NCI-H128 (cell line): ENCODE measurements around the gene BFSP2.

Source experiments
- DNase-seq: peaks from one replicate; lab custom pipeline; 2025; ENCODE audit not compliant: unreplicated experiment; lab: John Stamatoyannopoulos, UW

Gene BFSP2

DNA sequence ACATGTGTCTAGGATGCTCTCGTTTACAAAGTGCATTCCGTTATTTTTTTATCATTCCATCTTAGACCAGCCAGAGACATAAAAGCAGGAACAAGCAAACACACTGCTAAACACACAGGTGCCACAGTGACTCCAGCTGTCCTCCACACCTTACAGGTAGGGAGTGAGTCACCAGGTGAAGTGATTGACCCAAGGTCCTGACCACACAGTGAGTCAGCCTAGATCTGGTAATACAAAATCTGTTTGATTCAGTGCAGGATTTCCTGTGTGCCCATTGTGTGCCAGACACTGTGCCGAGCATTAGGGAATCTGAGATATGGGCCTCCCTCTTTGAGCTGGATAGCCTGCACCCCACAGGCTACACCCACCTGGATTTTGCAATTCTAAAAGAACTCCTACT, 16.7 kb upstream of the BFSP2 start:
- DNase-seq: no peak

DNA sequence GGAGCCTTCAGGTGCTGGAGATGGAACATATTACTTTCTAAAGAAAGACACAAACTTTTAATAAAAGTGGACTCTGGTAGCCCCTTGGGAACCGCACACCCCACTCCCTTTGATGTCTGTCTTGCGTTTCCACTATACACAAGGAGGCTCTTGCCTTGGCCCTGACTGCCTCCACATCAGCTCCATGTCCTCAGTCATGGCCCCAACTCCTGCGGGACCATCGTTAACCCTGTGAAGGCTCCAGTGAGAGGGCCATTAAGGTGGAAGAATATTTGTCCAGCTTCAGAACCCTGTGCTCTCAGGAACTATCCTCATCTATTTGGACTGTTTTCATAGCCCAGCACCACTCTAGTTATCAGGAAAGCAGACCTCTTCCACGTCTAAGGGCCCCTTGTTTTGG, 16.1 kb upstream of the BFSP2 start:
- DNase-seq: no peak

DNA sequence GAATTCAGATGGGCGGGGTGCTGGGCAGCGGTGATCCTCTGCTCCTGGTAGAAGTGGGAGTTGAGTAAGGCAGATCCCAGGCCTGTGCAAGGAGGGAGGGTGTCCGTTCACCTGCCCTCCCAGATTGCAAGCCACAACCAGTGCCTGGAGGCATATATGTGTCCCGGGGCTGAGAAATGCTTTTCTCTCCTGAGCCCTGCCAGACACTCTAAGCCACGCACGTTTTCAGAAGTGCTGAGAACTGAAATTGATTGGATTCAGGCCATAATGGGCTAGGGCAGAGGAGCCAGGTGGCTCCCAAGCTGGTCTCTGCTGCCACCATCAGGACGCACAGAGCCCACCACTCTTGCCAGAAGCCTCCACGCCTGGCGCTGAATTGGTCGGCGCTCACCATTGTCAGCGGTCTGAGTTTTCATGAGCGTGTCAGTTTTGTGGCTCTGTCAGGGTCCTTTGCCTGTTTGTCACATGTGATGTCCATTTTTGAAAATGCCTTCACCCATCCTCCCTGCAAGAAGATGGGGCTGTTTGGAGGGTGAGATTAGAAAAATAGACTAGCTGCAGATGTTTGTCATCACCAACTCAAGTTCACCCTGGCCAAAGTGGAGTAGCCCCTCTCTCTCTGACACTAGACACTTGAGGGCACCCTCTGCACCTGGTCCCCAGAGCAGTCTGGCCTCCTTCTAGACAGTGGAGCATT, 15.4 kb upstream of the BFSP2 start:
- DNase-seq: peak; percentile 82

DNA sequence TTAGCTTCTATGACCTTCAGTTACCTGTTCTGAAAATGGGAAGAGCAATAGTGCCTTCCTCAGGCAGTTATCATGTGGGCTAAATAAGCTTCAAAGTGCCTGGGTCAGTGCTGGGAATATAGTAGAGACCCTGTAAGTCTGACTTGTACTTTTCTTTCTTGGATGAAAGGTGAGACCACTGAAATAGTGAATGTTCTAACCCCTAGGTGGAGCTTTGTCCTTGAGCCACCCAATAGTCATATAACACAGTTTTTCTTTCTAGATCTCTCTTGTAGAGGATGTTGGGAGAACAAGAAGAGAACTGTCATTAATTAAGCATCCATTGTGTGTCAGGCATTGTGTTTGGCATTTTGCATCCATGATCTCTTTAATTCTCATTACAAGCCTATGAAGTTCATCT, 13.0 kb upstream of the BFSP2 start:
- no peak for DNase-seq

DNA sequence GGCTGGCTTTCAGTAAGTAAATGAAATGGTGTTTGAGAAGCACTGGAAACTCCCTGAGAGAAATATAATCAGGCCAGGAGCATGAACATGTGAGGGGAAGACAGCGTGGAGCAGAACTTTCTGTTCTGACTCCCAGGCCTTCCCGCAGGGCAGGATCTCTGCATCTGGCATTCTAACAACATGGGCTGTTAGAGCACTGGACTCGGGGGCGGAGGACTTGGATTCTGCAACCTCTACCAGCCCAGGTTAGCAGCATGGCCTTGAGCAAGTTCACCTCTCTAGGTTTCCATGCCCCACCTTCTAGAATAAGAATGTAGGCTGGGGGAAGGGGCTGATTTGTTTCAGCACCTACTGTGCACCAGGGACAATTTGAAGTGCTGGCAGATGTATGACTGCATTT, 12.5 kb upstream of the BFSP2 start:
- DNase-seq: no peak

DNA sequence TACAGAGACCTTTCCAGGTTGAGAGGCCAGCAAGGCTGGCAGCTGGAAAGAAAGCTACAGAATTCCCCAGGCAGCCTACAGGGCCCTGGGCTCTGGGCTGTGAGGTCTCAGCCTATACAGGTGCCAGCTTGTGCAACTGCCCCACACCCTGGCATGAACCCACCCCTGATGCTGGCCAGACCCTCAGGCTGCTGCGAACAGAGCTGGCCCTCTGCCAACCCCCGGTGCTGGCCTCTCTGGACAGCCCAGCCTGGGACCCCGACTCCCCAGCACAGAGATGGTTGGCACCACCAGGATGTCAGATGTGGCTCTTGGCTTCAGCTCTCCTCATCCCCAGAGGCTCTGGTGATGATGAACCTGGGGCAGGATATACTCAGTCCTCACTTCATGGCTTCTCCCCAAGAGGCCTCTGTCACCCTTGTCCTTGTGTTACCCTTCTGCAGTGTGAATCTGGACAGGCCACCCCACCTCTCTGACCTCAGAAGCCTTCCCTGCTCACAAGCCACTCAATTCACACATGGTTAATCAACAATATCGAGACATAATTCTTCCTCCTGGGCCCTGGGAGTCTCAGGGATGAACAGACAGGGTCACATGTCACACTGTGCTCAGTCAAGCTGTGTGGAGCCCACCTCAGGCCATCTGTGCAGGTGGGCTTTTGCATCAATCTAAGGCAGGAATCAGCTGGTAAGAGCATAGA, 11.0 kb upstream of the BFSP2 start:
- DNase-seq: no peak

DNA sequence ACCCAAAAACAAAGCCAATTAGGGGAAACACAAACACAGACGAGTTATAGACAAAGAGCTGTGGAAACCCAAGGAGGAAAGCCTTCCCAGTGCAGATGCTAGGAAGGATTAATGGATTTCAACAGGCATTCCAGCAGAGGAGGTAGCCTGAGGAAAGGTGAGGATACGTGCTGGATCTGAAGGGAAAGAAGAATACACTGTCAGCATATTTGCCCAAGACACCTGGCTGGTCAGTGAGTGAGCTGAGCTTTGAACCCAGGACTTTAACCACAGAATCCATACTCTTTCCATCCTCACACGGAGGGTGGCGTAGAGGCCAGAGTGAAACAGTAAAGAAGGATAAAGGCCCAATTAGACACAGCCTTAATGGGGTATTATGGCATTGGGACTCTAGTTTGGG, 9.1 kb upstream of the BFSP2 start:
- DNase-seq: no peak

DNA sequence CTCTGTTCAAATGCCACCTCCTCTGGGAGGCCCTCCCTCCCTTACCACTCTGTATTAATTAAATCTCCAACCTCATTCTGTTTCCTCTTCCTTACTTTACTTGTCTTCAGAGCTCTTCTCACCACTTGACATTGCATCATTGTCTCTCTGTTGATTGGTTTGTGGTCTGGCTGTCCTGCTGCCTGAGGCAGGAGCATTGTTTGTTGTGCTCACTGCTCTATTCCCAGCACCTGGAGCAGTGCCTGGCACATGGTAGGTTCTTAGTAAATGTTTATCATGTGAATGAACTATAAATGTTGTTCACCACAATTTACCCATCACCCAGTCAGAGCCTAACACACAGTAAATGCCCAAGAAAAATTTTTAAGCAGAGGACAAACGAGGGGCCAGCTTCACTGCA, 6.7 kb upstream of the BFSP2 start:
- no peak for DNase-seq

DNA sequence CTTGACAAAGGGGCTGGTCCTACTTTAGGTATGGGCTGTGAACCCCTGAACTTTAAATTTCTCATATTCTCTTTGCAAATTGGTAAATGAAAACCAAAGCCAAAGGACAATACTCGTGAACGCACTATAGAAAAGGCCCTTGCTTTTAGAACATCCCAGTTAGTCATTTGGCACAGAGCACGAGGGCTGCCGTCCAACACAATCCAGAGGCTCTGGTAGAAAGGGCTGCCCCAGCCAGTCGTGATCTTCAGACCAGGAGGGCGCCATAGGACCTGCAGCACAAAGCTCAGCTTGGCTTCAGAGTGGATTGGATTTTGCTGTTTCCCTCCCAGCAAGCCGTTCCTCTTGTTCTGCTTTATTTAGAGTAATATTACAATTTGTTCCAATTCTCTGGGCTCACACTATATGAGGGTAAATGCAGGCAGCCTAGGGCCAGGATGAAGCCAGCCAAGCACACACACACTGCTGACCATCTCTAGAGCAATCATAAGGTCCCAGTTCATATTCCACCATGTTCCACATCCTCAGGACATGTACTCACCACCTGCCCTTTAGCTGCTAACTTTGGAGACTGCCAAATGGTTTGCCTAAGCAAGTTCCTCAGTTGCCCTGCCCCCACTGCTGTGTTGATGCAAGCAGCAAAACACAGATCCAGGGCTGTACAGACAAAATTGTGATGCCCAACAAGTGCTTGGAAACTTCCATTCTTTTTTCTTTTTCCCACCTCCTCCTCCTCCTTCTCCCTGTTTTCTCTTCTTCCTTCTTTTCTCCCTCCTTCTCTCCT, 6.0 kb upstream of the BFSP2 start:
- no peak for DNase-seq

DNA sequence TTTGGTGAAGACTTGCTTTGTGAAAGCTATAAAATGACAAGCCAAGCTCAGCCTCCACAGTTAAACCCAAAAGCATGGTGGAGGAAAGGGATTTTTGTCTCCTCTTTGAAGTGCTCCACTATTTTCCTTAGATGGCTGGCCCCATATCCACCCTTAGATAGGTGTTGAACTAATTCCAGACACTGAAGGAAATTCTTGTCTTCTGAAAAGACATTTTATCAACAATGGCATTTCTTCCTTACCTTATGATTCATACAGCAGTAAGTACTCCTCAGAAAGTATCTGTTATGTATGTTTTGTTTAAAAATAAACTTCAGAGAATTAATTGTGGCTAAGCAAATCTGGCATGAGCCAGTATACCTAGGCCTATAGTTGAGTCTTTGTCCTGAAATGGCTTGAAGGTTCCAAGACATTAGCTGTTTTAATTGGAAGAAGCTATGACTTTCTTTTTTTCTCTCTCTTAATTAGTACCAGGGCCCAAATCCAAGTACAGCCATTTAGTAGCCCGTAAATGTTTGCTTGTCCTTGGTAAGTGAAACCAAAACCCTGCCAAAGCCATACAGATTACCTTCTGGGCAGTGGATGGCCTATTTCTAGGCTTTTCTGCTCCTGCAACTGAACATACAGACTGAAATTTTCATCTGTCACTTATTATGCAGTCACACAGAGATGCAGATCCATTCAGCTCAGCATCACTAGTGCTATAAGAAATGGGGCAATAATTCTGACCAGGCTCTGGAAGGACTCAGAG, 5.1 kb upstream of the BFSP2 start:
- no peak for DNase-seq

DNA sequence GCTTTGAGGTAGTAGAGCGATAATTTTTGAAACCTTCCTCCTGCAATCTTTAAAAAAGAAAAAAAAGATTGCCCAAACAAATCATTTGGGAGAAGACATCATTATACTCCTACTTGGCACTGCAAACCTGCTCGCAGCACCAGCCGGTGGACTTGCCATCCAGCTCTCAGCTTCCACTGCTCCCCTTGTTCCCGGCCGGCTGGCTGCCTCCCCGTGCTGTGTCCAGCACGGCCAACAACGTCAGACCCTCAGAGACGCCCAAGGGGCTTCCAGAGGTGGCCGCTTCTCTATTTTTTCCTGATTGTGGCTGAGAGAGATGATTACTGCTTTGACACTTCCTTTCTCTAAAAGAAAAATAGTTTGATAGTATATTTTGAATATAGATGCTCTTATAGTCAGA, 3.0 kb upstream of the BFSP2 start:
- no peak for DNase-seq

DNA sequence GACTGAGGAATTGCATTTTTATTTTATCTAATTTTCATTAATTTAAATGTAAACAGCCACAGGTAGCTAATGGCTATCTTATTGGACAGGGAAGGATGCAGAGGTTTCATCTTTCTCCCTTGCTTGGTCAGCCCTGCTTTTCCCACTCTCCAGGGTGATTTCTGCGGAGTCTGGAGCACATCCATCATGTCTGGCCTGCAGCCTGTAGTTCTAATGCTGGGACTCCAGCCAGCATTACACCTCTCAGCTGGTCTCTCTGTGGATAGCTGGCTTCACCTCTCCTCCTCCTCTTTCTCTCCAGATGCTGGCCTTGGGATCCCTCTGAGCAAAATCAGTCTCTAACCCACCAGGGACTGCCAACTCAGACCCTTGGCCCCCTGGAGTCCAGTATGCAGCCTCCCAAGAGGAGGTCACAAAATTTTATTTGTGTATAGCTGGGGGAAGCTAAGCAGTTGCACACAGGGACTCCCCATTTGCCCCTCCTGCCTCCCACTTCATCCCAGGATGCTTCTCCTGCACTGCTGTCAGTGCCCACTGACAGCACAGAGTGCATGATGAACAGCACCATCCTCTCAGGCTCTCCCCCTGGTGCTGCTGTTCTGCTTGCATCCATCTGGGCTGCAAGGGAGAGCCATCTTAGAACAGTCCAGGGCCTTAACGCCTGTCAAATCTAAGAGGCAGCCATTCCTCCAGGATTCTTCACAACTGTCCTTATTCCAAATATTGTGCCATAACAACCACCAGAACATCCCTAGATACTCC, 1.7 kb downstream of the BFSP2 start:
- DNase-seq: no peak

DNA sequence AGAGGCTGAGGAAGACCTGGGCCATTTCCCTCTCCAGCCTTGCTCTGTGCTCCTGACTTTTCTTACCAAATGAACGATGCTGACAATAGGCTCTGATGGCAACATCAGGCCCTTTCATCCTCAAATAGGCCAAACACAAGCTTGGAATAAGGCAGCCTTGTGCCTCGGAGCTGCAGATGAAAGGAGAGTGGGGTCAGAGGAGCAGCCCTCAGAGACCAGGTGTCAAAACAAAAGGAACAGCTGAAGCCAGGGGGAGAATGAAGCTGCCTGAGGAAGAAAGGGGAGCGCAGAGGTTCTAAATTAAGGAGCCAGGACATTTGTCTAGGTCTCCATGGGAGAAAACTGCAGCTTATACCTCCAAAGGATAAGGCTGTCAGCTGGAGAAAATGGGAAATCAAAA, 5.1 kb downstream of the BFSP2 start:
- DNase-seq: no peak

DNA sequence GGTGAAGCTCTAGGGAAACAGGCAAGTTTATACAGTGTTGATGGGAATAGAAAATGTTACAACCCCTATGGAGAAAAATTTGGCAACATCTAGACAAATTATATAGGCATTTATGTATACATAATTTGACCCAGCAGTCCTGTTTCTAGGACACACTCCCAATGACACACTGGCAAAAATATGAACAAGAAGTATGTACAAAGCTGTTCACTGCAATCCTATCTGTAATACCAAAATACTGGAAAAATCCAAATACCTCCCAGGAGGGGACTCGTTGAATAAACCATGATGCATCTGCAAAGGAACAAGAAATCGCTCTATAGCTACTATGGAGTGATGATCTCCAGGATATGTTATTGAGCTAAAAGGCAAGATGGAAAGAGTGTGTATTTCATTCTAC, 8.5 kb downstream of the BFSP2 start:
- DNase-seq: no peak

DNA sequence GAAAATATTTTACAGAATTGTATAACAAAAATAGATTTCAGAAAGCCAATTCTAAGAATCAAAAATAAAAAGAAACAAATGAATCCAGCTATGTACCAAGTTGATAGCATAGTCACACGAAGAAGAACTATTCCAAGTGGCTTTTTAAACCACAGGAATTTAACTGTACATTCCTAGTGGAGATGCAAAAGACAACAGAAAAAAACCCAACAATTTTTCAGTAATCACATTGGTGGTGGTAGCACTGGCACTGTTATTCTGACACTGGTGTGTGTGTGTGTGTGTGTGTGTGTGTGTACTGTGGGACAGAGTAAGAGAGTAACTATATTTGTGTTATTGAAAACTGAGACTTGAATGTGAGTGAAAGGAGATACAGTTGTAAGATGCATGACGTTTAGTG, 9.1 kb downstream of the BFSP2 start:
- DNase-seq: no peak

DNA sequence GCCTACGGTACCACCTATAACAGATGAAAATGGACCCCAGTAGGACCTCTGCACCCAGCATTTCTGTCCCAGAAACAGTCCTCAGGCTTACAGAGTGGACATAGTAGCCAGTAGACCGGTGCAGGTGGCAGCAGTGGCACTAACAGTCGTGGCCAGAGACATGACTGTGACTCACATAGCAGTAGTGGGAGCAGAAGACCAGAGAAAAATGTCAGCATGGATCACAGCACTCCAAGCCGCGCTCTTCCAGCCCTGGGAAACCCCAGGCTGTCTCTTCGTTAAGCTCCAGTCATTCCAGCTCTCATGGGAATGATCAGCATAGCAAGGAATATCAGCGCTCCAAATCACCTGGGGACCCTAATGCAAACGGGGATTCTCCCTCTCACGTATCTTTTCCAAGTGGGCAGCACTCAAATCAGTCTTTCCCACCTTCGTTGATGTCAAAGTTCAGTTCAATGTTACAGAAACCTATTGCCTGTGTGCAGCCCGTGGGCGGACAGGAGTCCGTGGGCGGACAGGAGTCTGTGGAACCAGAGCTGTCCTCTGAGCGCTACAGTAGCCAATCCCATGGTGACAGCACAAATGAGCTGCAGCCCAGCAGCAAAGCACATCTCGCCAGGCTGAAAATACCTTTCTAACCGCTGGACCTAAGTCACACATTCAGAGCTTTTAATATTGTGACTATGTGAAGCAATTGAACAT, 10.5 kb downstream of the BFSP2 start:
- no peak for DNase-seq

DNA sequence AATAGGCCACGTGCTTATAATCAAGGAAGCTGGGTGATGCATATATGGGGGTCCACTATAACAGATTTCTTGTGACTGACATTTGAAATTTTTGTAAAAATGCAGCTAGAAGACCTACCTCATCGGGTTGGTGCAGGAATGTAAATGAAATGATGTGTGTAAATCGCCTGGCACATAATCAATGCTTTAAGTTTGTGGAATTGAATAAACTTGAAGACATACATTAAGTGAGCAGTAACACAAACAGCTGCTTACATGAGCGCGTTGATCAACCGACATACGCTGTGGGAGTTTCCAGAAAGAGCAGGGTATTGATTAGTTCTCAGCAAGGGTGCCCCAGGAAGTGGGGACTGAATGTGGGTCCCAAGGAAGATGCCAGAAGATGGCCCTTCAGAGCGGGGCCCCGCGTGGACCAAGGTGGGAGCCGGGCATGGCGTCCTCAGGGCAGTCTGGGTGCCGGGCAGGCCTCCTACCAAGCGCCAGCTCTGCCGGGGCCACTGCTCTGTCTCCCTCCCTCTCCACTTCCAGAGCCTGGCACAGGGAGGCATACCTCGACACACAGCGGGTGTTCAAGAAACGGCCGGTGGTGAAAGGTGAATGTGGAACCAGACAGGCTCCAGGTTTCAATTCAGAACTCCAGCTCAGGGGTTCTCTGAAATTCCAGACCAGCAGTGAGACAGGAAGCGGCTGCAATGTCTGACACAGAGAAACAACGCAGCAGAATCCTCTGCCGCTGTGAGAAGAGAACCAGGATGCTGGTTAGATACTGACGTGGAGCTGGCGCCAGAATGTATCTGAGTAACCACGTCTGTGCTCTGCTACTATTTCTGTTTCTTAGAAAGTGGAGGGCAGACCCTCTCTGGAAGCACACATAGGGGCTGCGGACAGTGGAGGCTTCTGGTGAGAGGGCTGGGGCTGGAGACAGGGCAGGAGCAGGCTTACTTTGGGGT, 12.6 kb downstream of the BFSP2 start:
- no peak for DNase-seq

DNA sequence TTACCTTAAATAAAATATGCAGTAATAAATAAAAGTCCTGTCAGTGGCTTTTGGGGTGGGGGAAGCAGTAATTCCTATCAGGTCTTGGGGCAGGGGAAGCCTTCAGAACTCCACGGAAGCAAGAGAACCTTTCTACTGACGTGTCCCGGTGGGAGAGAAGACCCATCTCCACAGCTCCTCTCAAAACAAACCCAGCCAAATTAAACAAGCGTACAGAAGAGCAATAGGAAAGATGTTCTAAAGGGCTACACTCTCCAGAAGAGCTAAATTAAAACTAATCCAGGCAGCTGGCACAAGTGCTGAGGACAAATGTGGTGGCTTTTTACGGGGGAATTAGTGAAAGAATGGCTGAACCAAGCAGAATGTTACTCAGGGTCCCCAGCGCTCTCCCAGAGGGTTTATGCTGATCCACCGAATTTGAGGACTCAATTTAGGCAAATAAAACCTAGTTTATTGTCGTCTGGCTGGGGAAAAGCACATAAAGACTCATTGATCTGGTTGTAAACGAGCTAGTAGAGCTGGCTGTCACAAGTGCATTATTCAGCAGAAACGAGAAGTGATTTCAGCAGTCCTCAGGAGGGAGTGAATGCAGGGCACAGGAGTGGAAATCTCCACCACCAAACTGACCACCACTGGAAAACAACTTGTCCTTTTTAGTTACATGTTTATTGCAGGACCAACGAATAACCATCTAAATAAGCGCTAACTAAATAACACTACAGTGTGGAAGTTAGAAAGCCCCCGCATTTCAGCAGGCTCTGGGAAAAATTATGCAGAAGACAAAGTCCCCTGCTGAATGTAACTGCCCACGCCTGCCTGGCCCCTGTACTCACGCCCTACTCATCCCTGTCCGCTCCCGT, 13.5 kb downstream of the BFSP2 start:
- no peak for DNase-seq
